Stimulated activated CD4-positive, alpha-beta T cell treated with anti-CD3 and anti-CD28 coated beads, Interleukin-4, amount 100 ng/mL, for 1 hour (primary cell): ENCODE data around the gene ANKS3.
"Not testable (repeated sequence)": the region's sequence is repeated elsewhere in the genome, so short reads cannot be mapped to it uniquely, and the experiment has no call there.

ENCODE experiments used
- DNase-seq: peaks from one replicate; pipeline ENCODE4 v3.0.0-alpha.2; 2020

The ANKS3 gene

GRCh38 chr16:4754865-4755264 lies 20.8 kb upstream of the ANKS3 start:
- DNase-seq, result no peak

GRCh38 chr16:4753227-4753626 lies 19.2 kb upstream of the ANKS3 start:
- DNase-seq, result no peak

GRCh38 chr16:4752351-4753100 lies 18.5 kb upstream of the ANKS3 start:
- no peak for DNase-seq

GRCh38 chr16:4750896-4751295 lies 16.8 kb upstream of the ANKS3 start:
- no peak for DNase-seq

GRCh38 chr16:4749700-4750257 lies 15.7 kb upstream of the ANKS3 start:
- DNase-seq, result no peak

- DNase-seq, result no peak
These were observed 14.8 kb upstream of the ANKS3 start for GRCh38 chr16:4748682-4749411.

- no peak for DNase-seq
These were observed 14.0 kb upstream of the ANKS3 start for GRCh38 chr16:4747906-4748681.

GRCh38 chr16:4746991-4747574 lies 13.0 kb upstream of the ANKS3 start:
- no peak for DNase-seq

- no peak for DNase-seq
These were observed 12.1 kb upstream of the ANKS3 start for GRCh38 chr16:4746215-4746614.

GRCh38 chr16:4745274-4745569 lies 11.2 kb upstream of the ANKS3 start:
- no peak for DNase-seq

- no peak for DNase-seq
These were observed 10.6 kb upstream of the ANKS3 start for GRCh38 chr16:4744555-4745273.

GRCh38 chr16:4743226-4743878 lies 9.3 kb upstream of the ANKS3 start:
- no peak for DNase-seq

- not testable (repeated sequence) for DNase-seq
These were observed 4.3 kb upstream of the ANKS3 start for GRCh38 chr16:4738370-4738769.

GRCh38 chr16:4737545-4737944 lies 3.5 kb upstream of the ANKS3 start:
- DNase-seq, result no peak

- DNase-seq, result no peak
These were observed 2.5 kb upstream of the ANKS3 start for GRCh38 chr16:4736546-4736945.

- peak; percentile 94 for DNase-seq
These were observed 862 bp upstream of the ANKS3 start for GRCh38 chr16:4734730-4735535.

- DNase-seq, result peak; percentile 30
These were observed 366 bp downstream of the ANKS3 start for GRCh38 chr16:4733747-4734062.

GRCh38 chr16:4733211-4733742 lies 794 bp downstream of the ANKS3 start:
- DNase-seq, result no peak

- no peak for DNase-seq
These were observed 4.2 kb downstream of the ANKS3 start for GRCh38 chr16:4729876-4730275.

- no peak for DNase-seq
These were observed 5.4 kb downstream of the ANKS3 start for GRCh38 chr16:4728676-4729075.

GRCh38 chr16:4726616-4727015 lies 7.5 kb downstream of the ANKS3 start:
- DNase-seq, result no peak
